NCI-H1417 (cell line): ENCODE data around the gene ULBP3.
"Not testable (repeated sequence)": the region's sequence is repeated elsewhere in the genome, so short reads cannot be mapped to it uniquely, and the experiment has no call there.

Experiments used
- DNase-seq, 3 experiments: peaks; one replicate each; lab custom pipeline; 2025; lab: John Stamatoyannopoulos, UW

The ULBP3 gene

GRCh38 chr6:150016324-150017185 lies 52.4 kb downstream of the ULBP3 start:
- DNase-seq, result peak; percentile 63 to 90 (median 67)

GRCh38 chr6:150015281-150016001 lies 53.5 kb downstream of the ULBP3 start:
- not testable (repeated sequence) for DNase-seq

GRCh38 chr6:150014623-150015280 lies 54.2 kb downstream of the ULBP3 start:
- not testable (repeated sequence) for DNase-seq

GRCh38 chr6:150013785-150014622 lies 54.9 kb downstream of the ULBP3 start:
- not testable (repeated sequence) for DNase-seq

- DNase-seq, result not testable (repeated sequence)
These were observed 55.8 kb downstream of the ULBP3 start for GRCh38 chr6:150012846-150013784.
